HG03565 (cell line): ENCODE measurements around the gene NID1.
"Not testable (repeated sequence)": the region's sequence is repeated elsewhere in the genome, so short reads cannot be mapped to it uniquely, and the experiment has no call there.

ENCODE experiments used
- ATAC-seq: cut with Tn5 transposase; IDR thresholded peaks from one replicate; pipeline ENCODE4 v1.9.1; 2021; ENCODE audit warnings: mild to moderate bottlenecking, moderate library complexity; ENCODE audit not compliant: unreplicated experiment

The NID1 gene

DNA sequence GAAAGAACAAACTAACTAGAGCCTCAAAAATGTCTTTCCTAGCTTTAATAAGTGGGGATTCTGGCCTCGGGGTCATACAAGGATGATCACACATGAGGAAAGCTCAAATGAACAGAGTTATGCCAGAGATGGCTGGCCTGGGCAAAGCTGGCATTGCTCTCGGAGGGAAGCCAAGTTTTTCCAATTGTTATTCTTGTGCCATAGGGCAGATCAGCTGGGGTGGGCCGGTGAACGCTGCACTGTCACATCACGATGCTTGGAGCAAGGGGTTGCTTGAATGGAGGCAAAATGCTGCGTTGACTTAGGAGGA lies 122.3 kb downstream of the NID1 start:
- no peak for ATAC-seq

DNA sequence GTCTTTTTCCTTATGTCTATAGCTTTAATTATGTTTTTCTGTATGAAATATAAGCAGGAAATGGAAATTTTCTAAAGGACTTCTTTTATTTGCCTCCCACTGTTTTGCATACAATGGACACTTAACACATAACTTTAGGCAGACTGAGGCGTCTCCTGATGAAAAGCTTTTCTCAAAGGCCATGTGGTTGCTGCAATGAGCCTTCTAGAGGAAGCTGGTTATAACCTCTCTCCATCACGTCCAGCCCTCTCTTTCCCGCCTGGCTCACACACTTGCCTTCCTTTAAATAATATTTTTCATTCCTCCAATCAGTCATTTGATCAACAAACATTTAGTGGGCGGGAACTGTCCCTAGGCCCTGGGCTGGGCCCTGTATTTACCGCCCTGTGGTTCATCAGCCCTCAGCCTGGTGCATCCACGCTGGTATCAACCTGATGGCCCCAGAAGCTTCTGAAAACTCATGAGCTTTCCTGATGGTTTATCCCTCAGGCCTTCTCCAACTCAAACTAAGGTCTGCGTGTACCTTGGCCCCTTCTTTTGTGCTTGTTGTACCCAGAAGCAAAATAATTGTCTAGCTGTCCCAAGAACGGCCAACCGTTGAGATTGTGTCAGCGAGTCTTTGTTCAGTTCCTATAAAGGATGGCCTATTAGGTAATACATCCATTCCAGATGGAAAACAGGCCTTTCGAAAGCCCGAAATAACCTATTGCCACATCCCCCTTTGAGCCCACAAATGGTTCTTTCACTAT lies 122.8 kb downstream of the NID1 start:
- no peak for ATAC-seq

GRCh38 chr1:235940285-235940684 lies 124.6 kb downstream of the NID1 start:
- no peak for ATAC-seq

DNA sequence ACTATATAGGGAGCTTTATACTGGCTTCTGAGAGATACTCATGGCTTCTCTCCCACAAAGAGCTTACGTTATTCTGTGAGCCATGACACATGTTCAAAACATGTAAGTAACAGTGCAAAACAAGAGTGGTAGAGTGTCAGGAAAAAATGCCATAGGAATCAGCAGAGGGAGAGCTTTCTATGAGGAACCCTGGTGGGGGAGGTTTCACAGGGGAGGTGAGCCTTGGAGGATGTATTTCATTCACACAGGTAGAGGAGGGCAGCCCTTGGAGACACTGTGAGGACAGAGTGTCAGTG lies 125.5 kb downstream of the NID1 start:
- ATAC-seq: no peak

DNA sequence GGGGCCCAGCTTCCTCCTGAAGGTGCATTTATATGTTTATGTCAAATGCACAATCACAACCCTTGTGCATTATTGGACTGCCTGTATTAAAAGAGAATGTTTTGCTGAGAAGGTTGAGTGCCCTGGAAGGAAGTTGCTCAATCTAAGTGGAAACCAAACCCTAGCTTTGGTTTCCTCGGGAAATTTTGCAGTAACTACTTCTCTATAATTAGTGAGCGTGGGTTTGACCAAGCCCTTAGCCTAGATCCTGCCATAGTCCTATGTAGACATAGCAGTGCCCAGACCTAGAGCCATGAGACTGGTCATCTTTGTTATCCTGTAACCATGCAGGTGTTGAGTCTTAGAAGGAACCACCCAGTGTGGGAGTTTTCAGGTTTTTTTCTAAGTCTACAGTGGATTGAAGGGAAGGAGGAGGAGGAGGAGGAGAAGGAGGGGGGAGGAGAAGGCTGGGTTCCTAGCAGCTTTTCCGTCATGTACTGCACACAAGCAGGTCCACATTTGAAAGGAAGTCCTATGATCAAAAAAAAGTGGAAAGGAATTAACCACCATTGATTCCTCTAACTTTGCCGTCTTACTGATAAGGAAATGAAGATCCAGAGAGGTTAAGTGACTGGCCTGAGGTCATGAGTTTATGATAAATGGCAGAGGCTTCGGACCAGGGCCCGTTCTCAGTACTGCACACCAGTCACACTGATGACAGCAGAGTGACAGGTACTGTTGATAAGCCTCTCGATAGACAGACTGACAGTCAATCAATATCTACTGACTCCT lies 126.0 kb downstream of the NID1 start:
- ATAC-seq: no peak

GRCh38 chr1:235937123-235937522 lies 127.8 kb downstream of the NID1 start:
- no peak for ATAC-seq

DNA sequence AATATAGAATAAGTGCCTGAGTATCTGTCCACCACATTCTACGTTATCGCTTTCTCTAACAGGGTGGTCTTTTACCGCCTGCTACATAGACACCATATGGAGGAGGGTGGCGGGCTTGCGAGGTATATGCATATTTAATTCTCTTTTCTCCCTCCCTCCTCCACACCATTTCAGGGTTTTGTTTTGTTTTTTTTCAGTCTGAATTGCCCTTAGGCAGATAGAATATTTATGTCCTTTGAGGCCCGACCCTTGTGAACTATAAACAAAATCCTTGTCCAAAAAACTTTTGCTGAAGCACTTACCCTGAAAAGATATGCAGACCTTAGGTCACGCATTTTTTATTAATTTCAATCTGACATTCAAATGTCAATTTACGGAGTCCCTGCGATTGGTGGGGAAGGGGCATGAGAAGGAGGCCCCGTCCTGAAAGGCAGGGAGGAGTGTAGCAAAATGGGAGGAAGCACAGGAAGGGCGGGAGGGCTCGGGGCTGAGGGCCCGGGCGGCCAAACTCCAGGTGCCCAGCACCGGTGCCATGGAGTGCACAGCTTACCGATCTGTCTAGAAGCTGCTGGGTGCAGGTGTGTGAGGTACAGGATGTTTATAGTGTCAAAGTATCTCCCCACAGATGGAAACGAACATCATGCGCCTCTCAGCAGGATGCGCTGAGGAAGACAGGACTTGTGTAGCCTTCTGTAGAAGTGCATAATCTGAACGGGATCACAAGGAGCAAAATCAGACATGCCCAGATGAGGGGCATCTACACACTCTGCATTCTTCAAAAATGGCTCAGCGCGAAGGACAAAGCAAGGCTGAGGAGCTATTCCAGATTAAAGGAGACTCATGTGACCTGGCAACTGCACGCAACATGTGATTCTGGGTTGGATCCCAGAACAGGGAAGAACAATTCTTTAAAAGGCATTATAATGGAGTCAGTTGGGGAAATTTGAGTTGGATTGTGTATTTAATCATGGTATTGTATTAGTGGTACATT lies 129.4 kb downstream of the NID1 start:
- no peak for ATAC-seq

- ATAC-seq: no peak
These were observed 131.1 kb downstream of the NID1 start for GRCh38 chr1:235933766-235934116.

GRCh38 chr1:235933017-235933765 lies 131.7 kb downstream of the NID1 start:
- no peak for ATAC-seq

- ATAC-seq: no peak
These were observed 132.8 kb downstream of the NID1 start for GRCh38 chr1:235932090-235932510.

- no peak for ATAC-seq
These were observed 133.6 kb downstream of the NID1 start for GRCh38 chr1:235931171-235931738.

GRCh38 chr1:235930543-235930942 lies 134.3 kb downstream of the NID1 start:
- ATAC-seq: no peak

GRCh38 chr1:235929216-235929615 lies 135.7 kb downstream of the NID1 start:
- no peak for ATAC-seq

GRCh38 chr1:235928197-235928596 lies 136.7 kb downstream of the NID1 start:
- no peak for ATAC-seq

- not testable (repeated sequence) for ATAC-seq
These were observed 137.3 kb downstream of the NID1 start for GRCh38 chr1:235927551-235927950.
